HG03575 (cell line): Measurements from ENCODE around the gene TTC23L.
"Not testable (repeated sequence)": the region's sequence is repeated elsewhere in the genome, so short reads cannot be mapped to it uniquely, and the experiment has no call there.

ENCODE experiments used
- ATAC-seq: cut with Tn5 transposase; IDR thresholded peaks from one replicate; pipeline ENCODE4 v1.9.1; 2021; ENCODE audit not compliant: unreplicated experiment, insufficient number of reproducible peaks, low FRiP score; ENCODE audit errors: extremely low read depth

TTC23L gene

GRCh38 chr5:34830827-34831226 is 8.1 kb upstream of the TTC23L start:
- not testable (repeated sequence) for ATAC-seq

GRCh38 chr5:34831303-34831702 is 7.7 kb upstream of the TTC23L start:
- ATAC-seq: no peak

DNA sequence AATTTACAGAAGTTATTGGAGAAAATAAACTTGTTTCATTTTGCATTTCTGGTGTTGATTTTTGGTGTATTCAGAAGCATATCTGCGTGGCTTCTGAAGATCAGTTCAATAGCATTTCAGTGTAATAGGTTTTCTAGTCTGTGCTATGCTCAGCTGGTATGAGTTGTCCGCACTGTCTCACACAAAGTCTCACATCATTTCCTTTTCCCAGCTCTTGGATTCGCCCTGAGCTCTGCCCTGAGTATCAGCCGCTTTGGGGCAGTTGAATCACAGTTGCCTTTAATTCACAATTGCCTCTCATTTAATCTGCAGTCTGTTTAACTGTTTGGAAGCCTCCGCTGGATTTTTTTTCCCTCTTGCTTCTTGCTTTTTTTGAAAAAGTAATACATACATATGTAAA is 6.4 kb upstream of the TTC23L start:
- ATAC-seq: no peak

GRCh38 chr5:34833090-34833489 is 5.9 kb upstream of the TTC23L start:
- ATAC-seq: no peak

DNA sequence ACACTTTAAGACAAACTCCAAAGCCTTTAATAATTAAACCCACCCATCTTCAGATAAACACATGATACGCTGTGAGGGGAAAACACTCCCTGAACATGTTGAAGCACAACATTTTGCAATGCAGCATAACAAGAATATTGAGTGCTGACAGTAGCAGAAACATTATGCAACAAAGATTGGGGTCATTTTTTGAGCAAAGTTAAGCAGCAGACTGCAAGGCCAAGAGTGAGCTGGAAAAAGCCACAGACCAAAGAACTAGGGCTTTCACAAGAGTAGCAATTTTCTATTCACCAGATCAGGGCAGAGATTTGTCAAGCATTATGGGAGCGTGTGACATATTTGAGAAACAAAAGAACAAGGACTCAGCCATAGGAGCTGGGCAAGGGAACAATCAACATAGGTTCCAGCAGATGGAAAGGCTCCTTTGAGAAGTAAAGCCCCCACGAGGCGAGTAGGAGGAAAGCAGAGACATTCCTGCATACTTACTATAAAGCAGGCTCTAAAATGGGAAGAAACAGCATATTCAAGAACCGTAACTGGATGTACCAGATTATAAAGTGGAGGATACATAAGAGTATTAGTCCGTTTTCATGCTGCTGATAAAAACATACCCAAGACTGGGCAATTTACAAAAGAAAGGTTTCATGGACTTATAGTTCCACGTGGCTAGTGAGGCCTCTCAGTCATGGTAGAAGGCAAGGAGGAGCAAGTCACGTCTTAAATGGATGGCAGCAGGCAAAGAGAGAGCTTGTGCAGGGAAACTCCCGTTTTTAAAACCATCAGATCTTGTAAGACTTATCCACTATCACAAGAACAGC is 4.8 kb upstream of the TTC23L start:
- ATAC-seq: no peak

- ATAC-seq: no peak
Measured at GRCh38 chr5:34834794-34835089, 4.2 kb upstream of the TTC23L start.

DNA sequence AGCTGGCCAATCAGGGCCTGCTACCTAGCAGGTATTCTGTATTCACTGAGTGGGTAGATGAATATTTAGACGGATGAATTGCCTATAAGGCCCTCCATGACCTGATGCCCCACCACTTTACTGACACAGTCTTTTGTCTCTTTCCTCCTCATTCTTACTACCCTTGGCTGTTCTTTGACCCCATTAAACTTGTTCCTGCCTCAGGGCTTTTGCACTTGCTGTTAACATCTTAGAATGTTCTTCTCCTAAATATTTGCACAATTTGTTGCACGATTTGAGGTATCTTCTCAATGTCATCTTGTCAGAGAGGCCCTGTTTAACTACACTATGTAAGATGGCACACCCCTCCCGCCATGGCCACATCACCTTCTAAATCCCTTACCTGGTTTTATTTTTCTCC is 3.3 kb upstream of the TTC23L start:
- ATAC-seq: no peak

DNA sequence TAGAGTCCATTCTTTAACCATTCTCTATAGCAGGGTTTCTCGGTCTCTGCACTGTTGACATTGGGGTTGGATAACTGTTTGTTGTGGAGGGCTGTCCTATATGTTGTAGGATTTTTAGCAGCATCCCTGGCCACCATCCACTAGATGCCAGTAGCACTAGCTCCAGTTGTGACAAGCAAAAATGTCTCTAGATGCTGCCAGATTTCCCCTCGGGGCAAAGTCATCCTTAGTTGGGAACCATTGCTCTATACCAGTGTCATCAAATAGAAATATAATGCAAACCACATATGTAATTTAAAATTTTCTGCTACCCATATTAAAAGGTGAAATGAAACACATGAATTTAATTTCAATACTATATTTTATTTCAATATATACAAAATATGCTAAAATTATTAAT is 2.9 kb downstream of the TTC23L start:
- no peak for ATAC-seq

DNA sequence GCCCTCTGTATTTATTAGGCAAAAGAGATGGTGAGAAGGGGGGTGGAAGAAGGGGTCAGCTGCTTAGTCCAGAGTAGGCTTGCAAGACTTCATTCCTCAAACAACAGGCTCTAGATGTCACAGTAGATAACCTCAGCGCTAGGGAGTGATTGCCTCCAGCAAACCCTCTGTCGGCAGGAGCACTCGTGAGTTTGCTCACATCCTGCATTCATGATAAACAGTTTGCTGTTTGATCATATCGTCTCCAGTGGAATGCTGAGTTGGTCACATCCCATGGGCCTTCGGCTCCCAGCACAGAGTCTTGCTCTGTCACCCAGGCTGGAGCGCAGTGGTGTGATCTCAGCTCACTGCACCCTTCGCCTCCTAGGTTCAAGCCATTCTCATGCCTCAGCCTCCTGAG is 3.6 kb downstream of the TTC23L start:
- ATAC-seq: no peak

DNA sequence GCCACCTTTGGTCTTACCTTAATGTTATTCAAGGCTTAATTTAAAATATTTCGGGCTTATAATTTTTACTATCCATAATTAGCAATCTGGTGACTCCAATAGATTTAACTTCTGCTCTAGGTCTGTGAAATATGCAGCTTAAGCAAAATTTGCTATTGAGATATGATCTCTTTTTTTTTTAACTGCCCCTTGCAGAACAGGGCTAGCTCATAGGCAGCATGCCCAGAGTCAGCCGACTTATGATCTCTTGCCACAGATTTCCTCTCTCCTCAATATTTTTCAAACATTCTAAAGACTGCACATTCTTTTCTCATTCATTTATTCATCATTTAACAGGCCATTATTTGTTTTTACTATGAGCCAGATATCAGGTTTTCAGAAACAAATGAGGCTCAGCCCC is 4.5 kb downstream of the TTC23L start:
- no peak for ATAC-seq

DNA sequence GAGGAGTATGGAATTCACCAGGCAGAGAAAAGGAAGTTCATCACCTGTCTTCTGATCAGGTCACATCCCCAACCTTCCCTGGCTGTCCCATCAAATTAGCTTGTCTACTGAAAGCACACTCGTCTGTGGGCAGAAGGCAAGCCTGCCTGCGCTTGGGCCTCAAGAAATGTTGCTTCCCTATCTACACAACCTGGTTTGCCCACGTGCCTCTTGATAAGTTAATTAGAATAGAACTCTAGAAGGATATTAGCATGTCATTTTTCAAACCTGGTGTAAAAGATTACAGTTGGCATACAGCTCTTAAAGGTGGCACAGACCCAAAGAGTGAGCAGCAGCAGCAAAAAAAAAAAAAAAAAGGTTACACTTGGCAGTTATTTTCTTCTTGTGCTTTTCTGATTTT is 5.1 kb downstream of the TTC23L start:
- ATAC-seq: no peak

DNA sequence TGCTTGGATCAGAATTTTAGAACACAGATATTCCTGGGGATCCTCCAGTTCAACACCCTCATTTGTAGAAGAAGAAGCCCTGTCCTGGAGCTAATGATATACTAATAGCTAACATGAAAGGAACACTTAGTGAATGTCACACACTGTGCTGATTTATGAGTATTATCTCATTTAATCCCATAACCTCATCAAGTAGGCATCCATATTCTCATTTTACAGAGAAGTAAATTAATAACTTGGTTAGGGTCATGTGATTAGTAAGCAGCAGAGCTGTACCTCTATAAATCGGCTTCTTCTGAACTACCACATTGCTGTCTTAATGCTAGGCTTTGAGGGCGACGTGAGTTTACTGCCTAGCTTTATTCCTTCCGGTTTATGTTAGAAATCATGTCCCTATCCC is 6.0 kb downstream of the TTC23L start:
- no peak for ATAC-seq

DNA sequence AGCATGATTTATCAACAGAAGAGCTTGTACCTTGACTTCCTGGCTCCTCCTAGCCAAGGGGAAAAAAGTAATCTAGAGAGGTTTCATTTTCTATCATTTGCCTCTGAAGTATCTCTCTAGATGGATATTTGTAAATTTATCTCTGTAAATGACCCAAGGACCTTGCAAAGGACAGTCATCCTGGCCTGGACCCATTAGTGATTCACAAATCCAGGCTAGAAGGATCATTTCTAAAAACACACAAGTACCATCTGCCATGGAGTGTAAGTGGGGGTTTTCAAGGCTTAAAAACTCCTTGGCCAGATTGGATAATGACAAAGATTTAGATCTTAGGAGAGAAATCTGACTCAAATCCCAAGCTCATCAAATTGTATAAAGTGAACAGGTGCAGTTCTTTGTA is 8.1 kb downstream of the TTC23L start:
- no peak for ATAC-seq

GRCh38 chr5:34847552-34847951 is 8.6 kb downstream of the TTC23L start:
- no peak for ATAC-seq

GRCh38 chr5:34848230-34848629 is 9.3 kb downstream of the TTC23L start:
- no peak for ATAC-seq

- ATAC-seq: no peak
Measured at GRCh38 chr5:34849253-34849652, 10.3 kb downstream of the TTC23L start.

GRCh38 chr5:34854459-34855174 is 15.7 kb downstream of the TTC23L start:
- ATAC-seq: peak; percentile 93

DNA sequence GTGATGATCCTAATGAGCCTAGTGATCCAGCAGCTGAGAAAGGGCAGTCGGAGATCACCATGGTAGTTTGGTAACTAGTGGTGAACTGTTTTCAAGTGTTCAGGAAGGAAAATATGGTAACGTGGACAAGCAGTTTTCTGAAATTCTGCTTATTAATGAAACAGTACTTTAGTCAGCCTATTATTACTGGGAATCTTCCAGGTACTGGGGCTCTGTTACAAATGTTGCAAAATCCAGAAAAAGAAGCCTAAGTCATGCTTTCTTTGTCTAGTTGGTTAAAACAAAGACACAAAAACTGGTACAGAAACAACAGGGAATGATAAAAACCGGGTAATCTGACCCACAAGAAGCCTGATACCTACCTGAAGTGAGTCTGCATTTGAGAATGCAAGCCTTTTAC is 18.2 kb downstream of the TTC23L start:
- no peak for ATAC-seq

DNA sequence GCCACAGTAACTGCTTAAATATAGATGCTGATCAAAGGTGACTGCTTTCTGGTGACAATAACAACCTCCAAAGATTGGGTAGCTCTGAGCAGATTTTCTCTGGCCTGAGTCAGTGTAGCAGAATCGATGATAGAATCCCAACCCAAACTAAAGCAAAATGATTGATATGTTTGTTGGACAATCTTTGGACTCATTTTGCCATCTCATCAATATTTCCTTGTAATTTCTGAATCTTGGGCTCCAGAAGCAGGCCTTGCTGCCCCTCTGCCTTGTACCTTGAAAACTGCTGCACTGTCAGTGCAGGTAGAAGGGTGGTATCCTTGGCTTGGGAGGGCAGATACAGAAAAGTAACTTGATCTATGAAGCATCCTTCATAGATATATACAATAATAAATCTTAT is 18.9 kb downstream of the TTC23L start:
- no peak for ATAC-seq

DNA sequence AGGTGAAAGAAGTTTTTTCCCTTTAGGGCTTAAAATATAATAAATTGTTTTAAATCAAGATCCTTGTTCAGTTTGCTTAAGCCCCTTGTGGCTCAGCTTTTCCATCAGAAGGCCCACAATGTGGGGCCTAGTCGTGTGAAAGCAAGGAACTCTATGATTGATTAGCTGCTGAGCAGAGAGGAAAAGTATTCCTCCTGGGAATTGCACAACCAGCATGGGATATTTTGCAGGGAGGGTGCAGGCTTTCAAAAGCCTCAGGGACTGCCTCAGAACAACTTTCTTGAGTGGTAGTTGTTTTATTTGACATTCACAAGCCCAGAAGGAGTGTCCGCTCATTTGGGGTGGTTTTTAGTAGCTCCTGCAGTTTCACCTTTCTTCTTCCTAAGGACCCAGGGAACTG is 19.8 kb downstream of the TTC23L start:
- no peak for ATAC-seq

GRCh38 chr5:34859253-34859652 is 20.3 kb downstream of the TTC23L start:
- ATAC-seq: no peak
